Activated T-helper 1 cell treated with anti-CD3 and anti-CD28 coated beads, Interleukin-2, amount 50 U/mL, for 16 hours (primary cell): Measurements from ENCODE around the gene SELENOK.
A peak's percentile ranks its signal among the peaks of the same experiment; 100 is the strongest.
"Not testable (repeated sequence)": the region's sequence is repeated elsewhere in the genome, so short reads cannot be mapped to it uniquely, and the experiment has no call there.

ENCODE experiments used
- DNase-seq, 2 donors: peaks; one replicate each; pipeline ENCODE4 v3.0.0-alpha.2; 2020; ENCODE audit warnings: low read depth in 1 of 2, low spot score in 1 of 2

SELENOK gene

DNA sequence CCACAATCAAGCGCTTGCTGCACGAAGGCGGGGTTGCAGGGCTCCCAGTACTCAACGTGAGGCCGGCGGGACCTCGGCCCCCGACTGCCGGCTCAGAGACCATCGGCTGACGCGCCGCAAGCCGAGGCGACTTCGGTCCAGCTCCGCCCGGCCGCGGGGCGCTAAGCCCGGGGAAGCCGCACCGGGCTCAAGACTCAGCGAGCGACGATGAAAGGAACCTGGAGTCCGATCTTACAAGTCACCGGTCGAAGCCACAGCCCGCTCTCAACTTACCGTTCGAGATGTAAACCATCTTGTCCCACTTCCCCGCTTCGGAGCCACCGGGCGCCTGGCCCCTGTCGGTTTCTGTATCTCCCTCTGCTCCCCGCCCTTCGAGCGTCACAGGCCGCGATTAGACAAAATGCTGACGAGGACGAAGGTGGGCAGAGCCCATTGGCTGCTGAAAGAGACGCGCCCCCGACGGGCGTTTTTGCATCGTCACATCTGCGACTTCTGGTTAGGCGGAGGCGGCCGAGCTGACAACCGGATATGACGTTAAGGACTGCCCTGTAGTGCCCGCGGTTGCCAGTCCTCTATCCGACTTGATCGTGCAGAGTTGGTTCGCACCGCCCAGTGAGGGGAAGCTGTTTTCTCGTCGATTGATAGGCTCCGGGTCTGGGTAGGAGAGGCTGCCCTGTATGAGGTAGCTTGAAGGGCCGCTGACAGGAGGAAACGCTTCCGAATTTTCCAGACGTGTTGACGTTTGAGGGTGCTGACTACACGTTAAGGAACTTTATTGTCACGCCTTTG is at the start of gene SELENOK:
TSS of gene SELENOK (minus strand) at position 363 of the 789 bp plus-strand sequence.
- DNase-seq, result peak; percentile 93 to 94

DNA sequence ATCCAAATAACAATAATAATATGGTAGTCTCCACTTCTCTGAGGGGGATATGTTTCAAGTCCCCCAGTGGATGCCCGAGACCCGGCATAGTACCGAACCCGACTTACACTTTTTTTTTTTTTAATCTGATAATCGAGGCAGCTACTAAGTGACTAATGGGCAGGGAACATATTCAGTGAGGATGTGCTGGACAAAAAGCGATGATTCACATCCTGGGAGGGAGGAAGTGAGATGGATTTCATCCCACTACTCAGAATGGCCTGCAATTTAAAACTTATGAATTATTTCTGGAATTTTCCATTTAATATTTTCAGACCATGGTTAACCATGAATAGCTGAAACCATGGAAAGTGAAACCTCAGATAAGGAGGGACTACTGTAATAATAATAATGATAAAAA is 49.5 kb upstream of the SELENOK start:
- no peak for DNase-seq

DNA sequence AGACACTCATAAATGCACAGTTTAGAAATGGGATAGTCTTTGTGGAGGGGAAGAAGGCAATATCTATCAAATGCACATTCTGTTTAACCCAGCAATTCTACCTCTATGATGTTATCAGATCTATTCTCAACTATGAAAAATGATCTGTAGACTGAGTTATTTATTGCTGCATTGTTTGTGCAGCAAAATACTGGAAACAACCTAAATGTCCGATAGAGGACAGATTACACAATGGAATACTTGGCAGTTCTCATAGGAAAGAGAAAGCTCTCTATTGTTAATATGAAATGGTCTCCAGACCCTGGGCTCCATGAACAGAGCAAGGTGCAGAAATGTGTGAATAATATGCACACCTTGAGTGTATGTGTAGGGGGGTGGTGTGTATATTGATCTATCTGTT is 49.0 kb upstream of the SELENOK start:
- no peak for DNase-seq

DNA sequence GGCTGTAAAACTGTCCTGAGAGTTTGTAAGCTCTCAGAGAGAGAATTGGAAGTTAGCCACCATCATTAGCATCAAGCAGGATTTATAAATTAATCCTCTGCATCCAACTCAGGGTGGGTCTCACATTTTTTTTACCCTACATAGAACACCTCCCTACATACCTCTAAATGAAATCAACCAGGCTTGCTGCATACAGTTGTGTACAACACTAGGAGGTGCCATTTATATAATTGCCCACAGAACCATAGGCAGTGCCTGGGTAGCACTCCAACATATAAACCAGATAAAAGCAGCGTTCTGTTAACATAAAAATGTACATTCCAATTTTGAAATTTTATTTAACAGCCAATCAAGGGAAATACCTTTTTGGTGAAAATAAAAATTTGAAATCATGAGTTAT is 48.2 kb upstream of the SELENOK start:
- no peak for DNase-seq

DNA sequence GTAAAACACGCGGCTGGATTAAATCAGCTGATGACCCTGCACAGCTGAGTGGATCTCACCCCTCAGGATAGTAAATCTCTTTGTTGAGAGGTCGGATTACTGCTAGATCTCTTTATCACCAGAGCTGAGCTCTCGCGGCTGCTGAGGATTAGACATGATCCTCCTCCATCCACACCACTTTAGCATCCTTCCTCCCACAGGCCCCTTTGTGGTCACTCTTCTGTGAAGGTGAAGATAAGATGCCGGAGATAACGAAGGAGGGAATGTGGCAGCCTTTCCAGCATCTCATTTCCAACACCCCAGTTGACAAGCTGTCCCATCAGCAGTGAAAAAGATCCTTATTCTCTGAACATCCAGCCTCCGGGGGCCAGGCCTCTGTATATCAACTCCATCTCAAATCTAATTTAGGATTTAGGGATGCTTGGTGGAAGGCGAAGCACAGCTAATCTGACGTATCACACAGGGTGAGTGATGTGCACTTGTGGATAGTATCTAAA is 47.5 kb upstream of the SELENOK start:
- no peak for DNase-seq

GRCh38 chr3:53938645-53939044 is 47.0 kb upstream of the SELENOK start:
- no peak for DNase-seq

DNA sequence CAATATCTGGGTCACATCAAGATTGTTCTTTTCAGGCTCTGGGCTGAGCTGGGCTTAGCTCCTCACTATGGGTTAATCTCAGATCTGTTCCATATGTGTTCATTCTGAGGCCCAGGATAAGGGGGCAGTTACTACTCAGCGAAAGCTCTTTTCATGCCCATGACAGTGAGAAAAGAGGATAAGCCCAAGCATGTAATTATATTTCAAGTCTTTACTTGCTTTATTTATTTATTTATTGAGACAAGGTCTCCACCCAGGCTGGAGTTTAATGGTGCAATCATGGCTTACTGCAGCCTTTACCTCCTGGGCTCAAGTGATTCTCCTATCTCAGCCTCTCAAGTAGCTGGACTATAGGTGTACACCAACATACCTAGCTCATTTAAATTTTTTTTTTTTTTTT is 44.7 kb upstream of the SELENOK start:
- DNase-seq, result no peak

DNA sequence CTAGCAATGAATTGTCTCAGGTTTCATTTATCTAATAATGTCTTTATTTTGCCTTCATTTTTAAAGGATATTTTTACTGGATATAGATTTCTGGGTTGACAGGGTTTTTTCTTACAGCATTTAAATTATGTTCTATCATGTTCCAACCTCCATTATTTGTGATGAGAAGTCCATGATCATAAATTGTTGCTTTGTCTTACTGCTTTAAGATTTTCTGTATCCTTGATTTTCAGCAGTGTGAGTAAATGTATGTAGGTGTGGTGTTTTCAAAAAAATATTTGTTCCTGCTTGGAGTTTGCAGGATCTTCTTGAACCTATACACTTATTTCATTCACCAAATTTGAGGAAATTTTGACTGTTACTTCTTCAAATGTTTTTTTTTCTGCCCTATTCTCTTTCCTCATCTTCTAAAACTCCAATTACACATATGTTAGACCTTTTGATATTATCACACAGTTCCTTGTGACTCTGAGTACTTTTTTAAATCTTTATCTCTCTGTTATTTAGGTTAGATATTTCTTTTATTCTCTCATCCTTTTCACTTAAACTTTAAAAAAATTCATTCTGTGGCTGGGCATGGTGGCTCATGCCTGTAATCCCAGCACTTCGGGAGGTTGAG is 43.7 kb upstream of the SELENOK start:
- DNase-seq, result no peak

DNA sequence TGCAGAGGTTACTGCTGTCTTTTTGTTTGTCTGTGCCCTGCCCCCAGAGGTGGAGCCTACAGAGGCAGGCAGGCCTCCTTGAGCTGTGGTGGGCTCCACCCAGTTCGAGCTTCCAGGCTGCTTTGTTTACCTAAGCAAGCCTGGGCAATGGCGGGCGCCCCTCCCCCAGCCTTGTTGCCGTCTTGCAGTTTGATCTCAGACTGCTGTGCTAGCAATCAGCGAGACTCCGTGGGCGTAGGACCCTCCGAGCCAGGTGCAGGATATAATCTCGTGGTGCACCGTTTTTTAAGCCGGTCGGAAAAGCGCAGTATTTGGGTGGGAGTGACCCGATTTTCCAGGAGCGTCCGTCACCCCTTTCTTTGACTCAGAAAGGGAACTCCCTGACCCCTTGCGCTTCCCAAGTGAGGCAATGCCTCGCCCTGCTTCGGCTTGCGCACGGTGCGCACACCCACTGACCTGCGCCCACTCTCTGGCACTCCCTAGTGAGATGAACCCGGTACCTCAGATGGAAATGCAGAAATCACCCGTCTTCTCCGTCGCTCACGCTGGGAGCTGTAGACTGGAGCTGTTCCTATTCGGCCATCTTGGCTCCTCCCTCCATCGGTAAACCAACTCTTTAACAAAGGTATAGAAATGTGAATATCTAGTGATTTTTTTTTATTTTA is 35.7 kb upstream of the SELENOK start:
- DNase-seq, result not testable (repeated sequence)

DNA sequence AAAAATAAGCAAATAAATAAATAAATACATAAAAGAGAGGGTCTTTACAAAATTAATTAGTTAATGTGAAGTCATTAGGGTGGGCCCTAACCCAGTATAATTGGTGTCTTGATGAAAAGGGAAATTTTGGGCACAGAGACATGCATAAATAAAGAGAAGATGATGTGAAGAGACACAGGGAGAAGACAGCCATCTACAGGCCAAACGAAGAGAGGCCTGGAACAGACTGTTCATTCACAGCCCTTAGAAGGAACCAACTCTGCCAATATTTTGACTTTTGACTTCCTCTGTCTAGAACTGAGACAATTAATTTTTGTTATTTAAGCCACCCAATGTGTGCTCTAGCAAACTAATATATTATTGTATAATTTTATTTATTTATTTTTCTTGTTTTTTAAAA is 29.6 kb upstream of the SELENOK start:
- DNase-seq, result no peak

DNA sequence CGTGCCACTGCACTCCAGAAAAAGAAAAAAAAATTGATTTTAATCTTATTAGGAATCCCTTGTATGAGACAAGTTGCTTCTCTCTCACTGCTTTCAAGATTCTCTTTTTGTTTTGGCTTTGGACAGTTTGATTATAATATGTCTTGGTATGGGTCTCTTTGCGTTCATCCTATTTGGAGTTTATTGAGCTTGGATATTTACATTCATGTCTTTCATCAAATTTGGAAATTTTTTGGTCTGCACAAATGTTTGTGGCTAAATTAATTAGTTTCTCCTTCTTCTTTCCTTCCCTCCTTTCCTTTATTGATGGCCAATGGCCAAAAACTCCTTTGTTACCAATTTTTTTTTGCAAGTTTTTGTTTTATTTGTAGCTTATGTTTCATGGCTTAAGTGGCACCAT is 28.1 kb upstream of the SELENOK start:
- DNase-seq, result no peak

- no peak for DNase-seq
Measured at GRCh38 chr3:53913401-53913800, 21.7 kb upstream of the SELENOK start.

DNA sequence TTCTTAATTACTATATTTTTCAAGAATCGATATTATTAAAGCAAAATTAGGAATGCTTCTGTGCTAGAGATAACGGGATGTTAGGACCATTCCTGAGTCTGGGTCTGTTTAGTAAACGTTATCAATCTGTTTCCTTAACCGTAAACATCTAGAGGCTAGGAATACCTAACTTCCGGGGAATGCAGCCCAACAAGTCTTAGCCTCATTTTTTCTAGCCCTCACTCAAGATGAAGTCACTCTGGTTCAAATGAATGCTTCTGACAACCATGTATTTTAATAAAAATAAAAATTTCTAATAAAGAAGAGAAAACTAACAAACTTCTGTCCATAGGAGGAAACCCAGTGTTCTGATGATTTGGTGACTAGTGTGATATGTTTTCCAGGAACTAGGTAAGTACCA is 11.1 kb upstream of the SELENOK start:
- DNase-seq, result no peak

DNA sequence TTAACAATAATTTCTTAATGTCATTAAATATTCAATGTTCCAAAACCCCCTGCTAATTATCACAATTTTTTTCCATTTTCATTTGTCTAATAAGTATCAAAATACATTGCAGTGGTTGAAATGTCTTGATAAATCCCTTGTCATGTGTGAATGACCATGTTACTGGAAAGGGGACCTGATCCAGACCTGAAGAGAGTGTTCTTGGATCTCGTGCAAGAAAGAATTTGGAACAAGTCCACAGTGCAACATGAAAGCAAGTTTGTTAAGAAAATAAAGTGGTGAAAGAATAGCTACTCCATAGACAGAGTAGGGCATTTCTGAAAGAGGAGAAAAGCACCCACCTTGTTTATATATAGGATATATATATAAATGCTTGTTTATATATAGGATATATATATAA is 10.4 kb upstream of the SELENOK start:
- DNase-seq, result no peak

GRCh38 chr3:53900666-53901331 is 9.1 kb upstream of the SELENOK start:
- DNase-seq, result no peak

DNA sequence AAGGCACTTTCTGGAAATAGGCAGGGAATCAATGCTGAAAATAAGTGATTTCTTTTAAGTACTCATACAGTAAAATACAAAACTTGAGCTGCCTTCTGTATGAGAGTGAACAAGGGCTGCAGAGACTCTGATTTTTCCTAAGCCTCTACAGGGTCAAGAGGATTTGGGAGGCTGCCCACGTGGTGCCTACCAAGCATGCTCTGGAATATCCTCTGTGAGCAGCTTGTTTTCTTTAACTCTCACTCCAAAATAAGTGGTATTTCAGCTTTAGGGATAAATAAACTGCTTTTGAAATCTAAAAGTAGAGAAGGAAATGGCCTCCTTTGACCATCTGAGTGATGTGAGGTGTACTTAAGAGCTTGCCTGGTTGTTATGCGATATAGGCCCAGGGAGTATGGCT is 8.1 kb upstream of the SELENOK start:
- DNase-seq, result no peak

DNA sequence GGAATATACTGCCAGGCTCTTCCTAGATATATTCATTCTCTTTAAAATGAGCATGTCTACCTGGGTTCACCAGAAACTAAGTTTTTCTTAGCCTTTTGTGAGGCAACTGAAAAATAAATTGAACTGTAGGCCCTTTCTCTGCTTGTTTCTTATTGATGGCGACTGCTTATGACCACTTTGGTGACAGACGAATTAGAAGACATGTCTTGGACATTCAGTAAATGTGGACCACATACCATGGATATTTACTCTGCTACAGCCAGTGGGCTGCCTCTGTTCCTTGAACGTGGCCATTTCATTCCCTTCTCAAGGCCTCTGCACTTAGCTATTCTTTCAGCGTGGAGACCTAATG is 603 bp upstream of the SELENOK start:
- DNase-seq, result no peak

GRCh38 chr3:53890726-53891475 is 758 bp downstream of the SELENOK start:
- peak in 1 of 2 donors; percentile 10 for DNase-seq

- no peak for DNase-seq
Measured at GRCh38 chr3:53888232-53888631, 3.4 kb downstream of the SELENOK start.

DNA sequence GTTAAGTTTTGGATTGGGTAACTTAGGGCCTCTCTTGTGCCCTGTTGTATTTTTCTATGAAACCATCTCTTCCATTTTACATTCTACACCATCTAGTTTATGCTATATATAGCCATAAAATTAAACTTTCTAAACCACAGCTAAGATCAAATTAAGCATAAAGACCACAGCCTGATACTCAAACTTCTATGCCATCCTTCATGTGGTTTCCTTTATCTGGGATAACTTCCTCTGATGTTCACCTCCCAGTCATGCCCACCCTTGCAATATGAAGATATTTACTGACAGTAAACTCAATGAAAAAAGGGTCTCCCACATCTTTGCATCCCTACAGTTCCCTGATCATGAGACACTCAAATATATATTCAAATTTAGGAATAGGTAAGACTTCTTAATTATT is 4.2 kb downstream of the SELENOK start:
- DNase-seq, result no peak

- DNase-seq, result no peak
Measured at GRCh38 chr3:53885239-53885638, 6.4 kb downstream of the SELENOK start.
